GM19324 (cell line): Measurements from ENCODE around the gene TXNDC9.
A peak's percentile ranks its signal among the peaks of the same experiment; 100 is the strongest.
"Not testable (repeated sequence)": the region's sequence is repeated elsewhere in the genome, so short reads cannot be mapped to it uniquely, and the experiment has no call there.

Experiments used
- ATAC-seq: cut with Tn5 transposase; IDR thresholded peaks from one replicate; pipeline ENCODE4 v1.9.1; 2021; ENCODE audit warnings: mild to moderate bottlenecking, moderate library complexity; ENCODE audit not compliant: unreplicated experiment, low FRiP score

TXNDC9 gene, protein sequence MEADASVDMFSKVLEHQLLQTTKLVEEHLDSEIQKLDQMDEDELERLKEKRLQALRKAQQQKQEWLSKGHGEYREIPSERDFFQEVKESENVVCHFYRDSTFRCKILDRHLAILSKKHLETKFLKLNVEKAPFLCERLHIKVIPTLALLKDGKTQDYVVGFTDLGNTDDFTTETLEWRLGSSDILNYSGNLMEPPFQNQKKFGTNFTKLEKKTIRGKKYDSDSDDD

DNA sequence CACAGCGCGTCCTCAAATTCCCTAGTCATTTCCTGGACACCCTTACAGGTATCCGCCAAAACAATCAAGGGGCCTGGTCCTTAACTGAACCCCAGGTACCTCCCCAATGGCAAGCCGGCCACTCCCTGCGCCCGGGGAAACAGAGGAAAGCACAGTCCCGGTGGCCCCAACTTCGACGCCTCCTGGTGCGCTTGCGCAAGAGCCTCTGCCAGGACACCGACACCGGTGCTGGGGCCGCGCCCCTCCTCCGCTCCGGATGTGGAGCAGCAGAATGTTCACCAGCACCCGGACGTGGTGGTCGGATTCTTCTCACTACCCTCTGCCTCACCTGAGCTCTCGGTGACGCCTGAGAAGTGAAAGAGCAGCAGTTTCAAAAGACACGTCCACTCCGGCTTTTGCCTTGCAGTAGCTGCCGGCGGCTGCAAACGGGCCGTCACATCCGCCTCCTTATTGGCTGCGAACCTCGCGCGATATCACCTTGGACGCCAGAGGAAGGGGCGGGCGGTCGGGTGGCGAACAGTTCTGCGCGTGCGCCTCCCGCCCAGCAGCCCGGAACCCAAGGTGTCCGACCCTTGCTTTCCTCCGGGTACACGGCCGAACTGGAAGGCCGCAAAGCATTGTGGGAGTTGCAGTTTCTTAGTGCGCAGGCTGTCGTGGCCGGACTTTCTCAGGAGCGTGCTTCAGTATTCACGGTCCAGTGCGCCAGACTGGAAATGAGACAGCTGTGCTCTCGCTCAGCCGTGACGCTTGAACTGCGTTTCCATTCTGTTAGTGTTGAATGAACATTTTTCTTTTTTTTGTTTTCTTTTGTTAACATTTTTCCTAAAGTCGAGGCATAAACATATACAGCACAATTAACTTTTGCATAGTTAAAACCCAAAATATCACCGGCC, at the start of gene TXNDC9:
TXNDC9 (minus strand) TSS at position 423 of the 893 bp plus-strand sequence. CDS start 3,123 bp downstream, outside the sequence.
- ATAC-seq = peak; percentile 88

- ATAC-seq = no peak
Observed at GRCh38 chr2:99382143-99382542, 46.0 kb upstream of the TXNDC9 start.

DNA sequence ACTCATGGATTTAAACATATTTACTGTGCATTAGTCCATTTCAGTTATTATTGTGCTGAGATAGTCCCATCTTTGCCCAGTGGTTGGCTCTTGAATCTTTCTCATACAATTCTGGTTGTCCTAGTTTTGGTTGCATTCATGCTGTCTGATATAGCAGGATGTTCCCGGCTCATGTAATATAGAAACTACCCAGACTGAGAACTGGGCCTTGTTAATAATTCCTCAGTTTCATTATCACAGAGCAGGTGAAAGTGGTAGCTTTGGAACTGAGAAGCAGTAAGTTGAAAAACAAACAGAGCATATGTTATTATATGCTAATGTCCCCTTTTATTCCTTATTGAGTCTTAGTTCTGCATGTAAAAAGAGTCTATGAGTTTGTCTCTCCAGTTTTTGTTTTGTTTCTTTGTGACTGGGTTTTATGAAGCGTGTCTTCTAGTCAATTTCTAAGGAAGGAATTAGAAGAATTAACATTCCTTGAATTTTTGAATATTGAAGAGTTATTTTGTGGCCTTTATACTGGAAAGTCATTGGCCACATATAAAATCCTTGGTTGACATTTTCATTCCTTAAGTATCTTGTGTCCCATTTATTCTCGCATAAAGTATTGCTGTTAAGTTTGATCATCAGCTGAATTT, 44.4 kb upstream of the TXNDC9 start:
- ATAC-seq = no peak

GRCh38 chr2:99377879-99378278, 41.7 kb upstream of the TXNDC9 start:
- ATAC-seq = no peak

- no peak for ATAC-seq
Observed at GRCh38 chr2:99376254-99376864, 40.2 kb upstream of the TXNDC9 start.

- ATAC-seq = no peak
Observed at GRCh38 chr2:99374747-99375146, 38.6 kb upstream of the TXNDC9 start.

DNA sequence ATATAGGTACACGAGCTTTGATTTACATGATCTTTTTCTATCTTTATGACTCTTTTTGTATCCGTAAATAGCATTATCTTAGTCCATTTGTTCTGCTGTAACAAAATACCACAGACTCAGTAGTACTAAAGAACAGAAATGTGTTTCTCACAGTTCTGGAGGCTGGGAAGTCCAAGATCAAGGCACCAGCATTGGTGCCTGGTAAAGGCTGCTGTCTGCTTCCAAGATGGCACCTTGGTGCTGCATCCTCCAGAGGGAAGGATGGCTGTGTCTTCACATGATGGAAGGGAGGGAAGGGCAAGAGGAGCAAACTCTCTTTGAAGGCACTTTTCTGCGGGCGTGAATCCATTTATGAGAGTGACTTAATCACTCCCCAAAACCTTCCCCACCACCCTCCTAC, 37.0 kb upstream of the TXNDC9 start:
- ATAC-seq = no peak

- not testable (repeated sequence) for ATAC-seq
Observed at GRCh38 chr2:99368854-99369253, 32.7 kb upstream of the TXNDC9 start.

- ATAC-seq = no peak
Observed at GRCh38 chr2:99365661-99366060, 29.5 kb upstream of the TXNDC9 start.

DNA sequence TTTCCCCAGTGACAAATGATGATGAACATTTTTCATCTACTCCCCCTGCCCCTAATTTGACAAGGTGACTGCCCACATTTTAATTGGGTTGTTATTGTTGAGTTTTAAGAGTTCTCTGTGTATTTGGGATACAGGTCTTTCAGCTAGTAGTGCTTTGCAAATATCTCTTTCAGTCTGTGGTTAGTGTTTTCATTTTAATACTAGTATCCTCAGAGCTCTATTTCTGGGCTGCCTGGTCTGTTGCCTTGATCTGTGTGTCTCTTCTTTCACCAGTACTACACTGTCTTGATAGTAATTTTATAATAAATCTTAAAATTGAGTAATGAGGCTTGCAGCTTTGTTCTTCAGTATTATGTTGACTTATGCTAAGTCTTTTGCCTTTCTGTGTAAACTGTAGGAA, 20.7 kb upstream of the TXNDC9 start:
- ATAC-seq = no peak

DNA sequence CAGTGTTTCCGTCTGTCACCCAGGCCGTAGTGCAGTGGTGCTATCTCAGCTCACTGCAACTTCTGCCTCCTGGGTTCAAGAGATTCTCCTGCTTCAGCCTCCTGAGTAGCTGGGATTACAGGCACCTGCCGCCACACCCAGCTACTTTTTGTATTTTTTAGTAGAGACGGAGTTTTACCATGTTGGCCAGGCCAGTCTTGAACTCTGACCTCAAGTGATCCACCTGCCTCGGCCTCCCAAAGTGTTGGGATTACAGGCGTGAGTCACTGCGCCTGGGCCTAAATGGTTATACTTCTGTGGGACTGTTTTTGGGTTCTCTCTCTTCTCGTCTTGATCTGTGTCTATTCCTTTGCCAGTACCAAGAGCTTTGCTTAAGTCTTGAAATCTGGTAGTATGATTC, 18.7 kb upstream of the TXNDC9 start:
- not testable (repeated sequence) for ATAC-seq

DNA sequence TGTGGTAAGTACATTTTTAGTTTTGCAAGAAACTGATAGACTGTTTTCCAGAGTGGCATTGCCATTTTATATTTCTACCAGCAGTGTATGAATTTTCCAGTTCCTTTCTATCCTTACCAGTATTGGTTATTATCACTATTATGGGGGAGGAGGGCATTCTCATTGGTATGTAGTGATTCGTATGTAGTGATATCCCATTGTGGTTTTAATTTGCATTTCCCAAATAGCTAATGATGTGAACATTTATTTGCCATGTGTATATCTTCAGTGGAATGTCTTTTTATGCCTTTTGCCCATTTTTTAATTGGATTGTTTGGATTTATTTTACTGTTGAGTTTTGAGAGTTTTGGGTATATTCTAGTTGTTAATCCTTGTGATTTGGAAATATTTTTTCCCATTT, 17.9 kb upstream of the TXNDC9 start:
- ATAC-seq = no peak

DNA sequence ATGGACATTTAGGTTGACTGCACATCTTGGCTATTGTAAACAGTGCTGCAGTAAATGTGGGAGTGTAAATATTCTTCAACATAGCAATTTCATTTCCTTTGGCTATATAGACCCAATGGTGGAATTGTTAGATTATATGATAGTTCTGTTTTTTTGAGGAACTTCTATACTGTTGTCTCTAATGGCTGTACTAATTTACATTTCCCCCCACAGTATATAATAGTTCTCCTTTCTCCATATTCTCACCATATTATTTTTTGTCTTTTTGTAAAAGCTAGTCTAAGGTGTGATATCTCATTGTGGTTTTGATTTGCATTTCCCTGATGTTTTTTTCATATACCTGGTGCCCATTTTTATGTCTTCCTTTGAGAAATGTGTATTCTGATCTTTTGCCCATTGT, 14.1 kb upstream of the TXNDC9 start:
- no peak for ATAC-seq

- ATAC-seq = no peak
Observed at GRCh38 chr2:99348173-99348572, 12.0 kb upstream of the TXNDC9 start.

DNA sequence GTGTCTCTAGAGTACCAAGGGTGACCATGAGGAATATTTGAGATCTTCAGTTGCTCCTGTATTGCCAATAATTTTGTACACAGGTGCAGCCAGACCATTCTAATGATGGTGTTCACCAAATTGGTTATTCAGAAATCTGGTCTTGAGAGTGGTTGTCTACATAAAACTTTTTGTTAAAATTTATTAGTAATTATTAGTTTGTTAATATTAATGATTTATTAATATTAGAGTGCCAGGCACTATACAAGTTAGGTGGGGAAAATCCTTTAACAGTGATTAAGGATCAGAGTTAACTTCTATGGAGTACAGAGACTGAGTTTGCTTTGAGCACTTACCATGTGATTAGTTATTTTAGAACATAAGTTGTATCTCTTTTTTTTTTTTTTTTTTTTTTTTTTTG, 10.1 kb upstream of the TXNDC9 start:
- no peak for ATAC-seq

DNA sequence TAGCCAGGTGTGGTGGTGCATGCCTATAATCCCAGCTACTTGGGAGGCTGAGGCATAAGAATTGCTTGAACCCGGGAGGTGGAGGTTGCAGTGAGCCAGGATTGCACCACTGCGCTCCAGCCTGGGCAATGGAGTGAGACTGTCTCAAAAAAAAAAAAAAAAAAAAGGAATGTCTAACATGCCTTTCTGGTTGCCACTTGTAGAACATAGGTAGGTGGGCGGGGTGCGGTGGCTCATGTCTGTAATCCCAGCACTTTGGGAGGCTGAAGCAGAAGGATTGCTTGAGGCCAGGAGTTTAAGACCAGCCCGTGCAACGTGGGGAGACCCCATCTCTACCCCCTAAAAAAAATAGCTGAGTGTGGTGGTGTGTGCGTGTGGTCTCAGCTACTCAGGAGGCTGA, 9.3 kb upstream of the TXNDC9 start:
- not testable (repeated sequence) for ATAC-seq

DNA sequence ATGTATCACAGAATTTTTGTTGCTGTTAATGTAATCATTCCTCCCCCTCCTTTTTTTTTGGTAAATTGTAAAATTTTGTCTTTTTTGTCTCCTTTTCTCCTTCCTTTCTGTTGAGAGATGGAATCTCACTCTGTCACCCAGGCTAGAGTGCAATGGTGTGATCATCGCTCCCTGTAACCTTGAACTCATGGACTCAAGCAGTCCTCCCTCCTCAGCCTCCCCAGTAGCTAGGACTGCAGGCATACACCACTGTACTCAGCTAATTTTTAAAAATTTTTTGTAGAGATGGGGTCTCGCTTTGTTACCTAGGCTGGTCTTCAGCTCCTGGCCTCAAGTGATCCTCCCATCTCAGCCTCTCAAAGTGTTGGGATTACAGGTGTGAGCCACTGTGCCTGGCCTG, 6.4 kb upstream of the TXNDC9 start:
- no peak for ATAC-seq

DNA sequence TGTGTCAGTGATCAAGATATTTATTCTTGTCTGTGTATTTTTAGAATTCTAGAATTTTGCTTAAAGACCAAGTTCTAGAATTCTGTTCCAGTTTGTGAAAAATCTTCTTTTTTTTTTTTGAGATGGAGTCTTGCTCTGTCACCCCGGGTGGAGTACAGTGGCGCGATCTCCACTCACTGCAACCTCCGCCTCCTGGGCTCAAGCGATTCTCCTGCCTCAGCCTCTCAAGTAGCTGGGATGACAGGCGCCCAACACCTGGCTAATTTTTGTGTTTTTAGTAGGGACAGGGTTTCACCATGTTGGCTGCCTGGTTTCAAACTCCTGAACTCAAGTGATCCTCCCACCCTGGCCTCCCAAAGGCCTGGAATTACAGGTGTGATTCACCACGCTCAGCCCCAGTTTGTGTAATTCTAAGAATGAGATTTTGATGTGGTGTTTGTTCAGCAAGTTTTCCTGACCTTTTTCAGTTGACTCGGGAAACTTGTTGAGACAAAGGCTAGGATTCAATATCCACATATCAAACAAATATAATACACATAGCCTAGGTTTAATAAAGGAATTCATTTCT, 4.6 kb upstream of the TXNDC9 start:
- ATAC-seq = no peak

- ATAC-seq = no peak
Observed at GRCh38 chr2:99338029-99338585, 2.0 kb upstream of the TXNDC9 start.
